ENCODE measurements around the gene CHIA. TPM values are rescaled to one million over a fixed set of nuclear protein-coding genes. Genes with fewer than 3 reads are reported as not detected.

The CHIA gene
- total RNA-seq, 1 donor from 2014 or later, result 6.3 TPM

DNA sequence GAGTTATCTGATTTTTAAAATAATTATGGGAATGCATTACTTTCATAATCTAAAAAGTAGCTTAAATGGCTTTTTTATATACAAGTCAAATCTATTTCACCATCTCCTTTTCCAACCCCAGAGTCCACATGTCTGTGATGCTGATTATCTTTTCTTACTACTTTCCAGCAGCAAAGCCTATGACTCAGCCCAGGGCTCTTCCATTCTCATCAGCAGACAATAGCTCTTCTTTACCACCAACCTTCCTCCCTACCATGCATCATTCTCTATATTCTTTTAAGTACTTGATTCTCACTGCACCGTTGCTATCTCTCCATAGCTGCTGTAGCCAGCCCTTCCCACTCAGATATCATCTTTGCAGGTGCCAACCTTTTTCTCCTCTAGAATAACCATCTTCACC, 75.6 kb downstream of the CHIA start:
- Histone ChIP-seq H3K27ac (no peak overlapping the region), H3K27me3 (no peaks in the 10 kb centered on the region), H3K4me1 (no peaks in the 10 kb centered on the region), H3K36me3 (no peaks in the 10 kb centered on the region), H3K4me3 (no peak overlapping the region), H3K9me3 (no peaks in the 10 kb centered on the region)
- TF ChIP-seq, protein P1, sequence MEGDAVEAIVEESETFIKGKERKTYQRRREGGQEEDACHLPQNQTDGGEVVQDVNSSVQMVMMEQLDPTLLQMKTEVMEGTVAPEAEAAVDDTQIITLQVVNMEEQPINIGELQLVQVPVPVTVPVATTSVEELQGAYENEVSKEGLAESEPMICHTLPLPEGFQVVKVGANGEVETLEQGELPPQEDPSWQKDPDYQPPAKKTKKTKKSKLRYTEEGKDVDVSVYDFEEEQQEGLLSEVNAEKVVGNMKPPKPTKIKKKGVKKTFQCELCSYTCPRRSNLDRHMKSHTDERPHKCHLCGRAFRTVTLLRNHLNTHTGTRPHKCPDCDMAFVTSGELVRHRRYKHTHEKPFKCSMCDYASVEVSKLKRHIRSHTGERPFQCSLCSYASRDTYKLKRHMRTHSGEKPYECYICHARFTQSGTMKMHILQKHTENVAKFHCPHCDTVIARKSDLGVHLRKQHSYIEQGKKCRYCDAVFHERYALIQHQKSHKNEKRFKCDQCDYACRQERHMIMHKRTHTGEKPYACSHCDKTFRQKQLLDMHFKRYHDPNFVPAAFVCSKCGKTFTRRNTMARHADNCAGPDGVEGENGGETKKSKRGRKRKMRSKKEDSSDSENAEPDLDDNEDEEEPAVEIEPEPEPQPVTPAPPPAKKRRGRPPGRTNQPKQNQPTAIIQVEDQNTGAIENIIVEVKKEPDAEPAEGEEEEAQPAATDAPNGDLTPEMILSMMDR (IDR thresholded peaks at IDR 0.05), result no peak
- no peak for ATAC-seq
- no peak for DNase-seq
- intact Hi-C loops (cut with DNase I), result no loop called here

DNA sequence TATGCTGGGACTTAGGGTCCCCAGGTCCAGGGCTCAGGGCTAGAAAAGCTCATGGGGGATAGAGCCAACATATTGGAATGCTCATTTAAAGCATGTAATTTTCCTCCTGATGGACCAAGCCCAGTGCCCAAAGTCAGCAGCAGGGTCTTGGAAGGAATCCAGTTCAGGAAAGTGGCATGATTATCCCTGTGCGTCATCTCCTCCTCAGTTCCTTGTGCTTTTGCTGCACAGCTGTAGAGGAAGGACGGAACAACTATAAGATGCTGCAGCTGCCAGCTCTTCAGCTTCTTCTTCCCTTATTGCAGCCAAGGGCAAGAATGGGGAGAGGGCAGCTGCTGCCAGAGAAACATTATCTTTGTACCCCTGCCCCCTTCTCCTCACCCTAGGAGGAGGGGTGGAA, 78.5 kb downstream of the CHIA start:
- Histone ChIP-seq H3K4me3 (no peak overlapping the region), H3K9me3 (no peaks in the 10 kb centered on the region), H3K4me1 (no peaks in the 10 kb centered on the region), H3K27ac (no peak overlapping the region), H3K36me3 (no peaks in the 10 kb centered on the region), H3K27me3 (no peaks in the 10 kb centered on the region)
- TF ChIP-seq, protein P1 (IDR thresholded peaks at IDR 0.05), result no peak
- intact Hi-C loops (cut with DNase I), result no loop called here
- ATAC-seq (no peak), DNase-seq (no peak)

GRCh38 chr1:111369645-111370044, 79.0 kb downstream of the CHIA start:
- intact Hi-C loops (cut with DNase I), result no loop called here
- Histone ChIP-seq H3K9me3 (no peaks in the 10 kb centered on the region), H3K27me3 (no peaks in the 10 kb centered on the region), H3K36me3 (no peaks in the 10 kb centered on the region), H3K27ac (no peak overlapping the region), H3K4me3 (no peak overlapping the region), H3K4me1 (no peaks in the 10 kb centered on the region)
- TF ChIP-seq, protein P1 (IDR thresholded peaks at IDR 0.05), result no peak
- no peak for DNase-seq
- ATAC-seq, result no peak

Other genes starting within 250 kb of the CHIA start
- gene DRAM2, start 150.8 kb upstream of the CHIA start, total RNA-seq, result 50.8 TPM
- gene CEPT1, start 150.6 kb upstream of the CHIA start, total RNA-seq, result 57.6 TPM
- gene DENND2D, start 90.2 kb upstream of the CHIA start, total RNA-seq, result 78.2 TPM
- 50.3 TPM for gene CHI3L2, start 63.1 kb upstream of the CHIA start, total RNA-seq
- gene OVGP1, start 136.9 kb downstream of the CHIA start, total RNA-seq, result 1.4 TPM
- gene WDR77, start 158.4 kb downstream of the CHIA start, total RNA-seq, result 20.1 TPM
- 132 TPM for gene ATP5PB, start 158.6 kb downstream of the CHIA start, total RNA-seq
- gene C1orf162, start 183.1 kb downstream of the CHIA start, total RNA-seq, result 79.3 TPM
- gene ADORA3, start 212.8 kb downstream of the CHIA start, total RNA-seq, result 9.3 TPM
- 5.1 TPM for gene TMIGD3, start 212.8 kb downstream of the CHIA start, total RNA-seq